ENCODE measurements around the gene ADGRL2. TPM values are rescaled to one million over a fixed set of nuclear protein-coding genes. Genes with fewer than 3 reads are reported as not detected.

Gene ADGRL2
- total RNA-seq, 1 experiment from 2014 or later: 0.20 TPM

GRCh38 chr1:81813691-81814090 lies 13.0 kb downstream of the ADGRL2 start:
- Histone ChIP-seq H3K9me2 (ENCODE audit: insufficient read depth) (no peaks in the 10 kb centered on the region), H3K4me1 (ENCODE audit: control insufficient read depth in 1 of 2, insufficient read depth in 2 of 2, low read length in 2 of 2) (no peaks in the 10 kb centered on the region), H3K4me2 (ENCODE audit: low read length) (no peak overlapping the region), H3K4me3 (replicated peaks in 1 of 2; ENCODE audit: low read depth in 1 of 2, low read length in 2 of 2) (no peak overlapping the region), H4K20me1 (ENCODE audit: insufficient read depth) (no peaks in the 10 kb centered on the region), H3K36me3 (ENCODE audit: control insufficient read depth in 1 of 2, insufficient read depth in 2 of 2, low read length in 2 of 2) (no peaks in the 10 kb centered on the region), H3K27me3 (ENCODE audit: insufficient read depth, low read length) (no peaks in the 10 kb centered on the region), H2AFZ (ENCODE audit: low read depth, low read length, poor library complexity, severe bottlenecking) (no peak overlapping the region), H3K9me3 (ENCODE audit: control insufficient read depth in 1 of 2, insufficient read depth in 1 of 2, low read depth in 1 of 2, low read length in 2 of 2) (no peaks in the 10 kb centered on the region), H3K79me2 (ENCODE audit: insufficient read depth, low read length) (no peaks in the 10 kb centered on the region), H3K9ac (ENCODE audit: low read length) (no peak overlapping the region), H3K27ac (ENCODE audit: low read depth, low read length) (no peak overlapping the region)
- TF ChIP-seq POLR2A (IDR thresholded peaks at IDR 0.05; ENCODE audit: borderline replicate concordance, extremely low read depth, insufficient read depth, insufficient read length) (no peak), MAX (IDR thresholded peaks at IDR 0.05) (no peak), FOSL1 (IDR thresholded peaks at IDR 0.05; ENCODE audit: low read depth) (no peak), YY1 (IDR thresholded peaks at IDR 0.05; ENCODE audit: extremely low read depth, insufficient replicate concordance, low read depth, low read length) (no peak), ELF1 (IDR thresholded peaks at IDR 0.05; ENCODE audit: borderline replicate concordance, low read depth) (no peak), SRF (IDR thresholded peaks at IDR 0.05; ENCODE audit: low read depth) (no peak), EZH2 (IDR thresholded peaks at IDR 0.05) (no peak), POLR2AphosphoS5 (IDR thresholded peaks at IDR 0.05; ENCODE audit: low read depth, low read length) (no peak), EZH2phosphoT487 (IDR thresholded peaks at IDR 0.05; ENCODE audit: borderline replicate concordance) (no peak), EGR1 (IDR thresholded peaks at IDR 0.05; ENCODE audit: low read depth) (no peak), RAD21 (IDR thresholded peaks at IDR 0.05; ENCODE audit: low read depth) (no peak)
- no TSS peak for BruUV-seq (replicated peaks)
- CTCF ChIA-PET: no interaction called here
- intact Hi-C loops (cut with micrococcal nuclease): no loop called here
- RAD21 ChIA-PET (ENCODE audit: low non-redundant PET in 1 of 2, low total read pairs in 2 of 2, uncharacterized antibody in 2 of 2, unreplicated experiment in 2 of 2): no interaction called here
- DNase-seq (ENCODE audit: low read depth, low spot score): no peak
- ATAC-seq: no peak
- POLR2A ChIA-PET: no interaction called here

GRCh38 chr1:81819613-81820012 lies 18.9 kb downstream of the ADGRL2 start:
- H3K4me2 ChIP-seq (ENCODE audit: low read length): no peak overlapping the region
- intact Hi-C loops (cut with micrococcal nuclease): no loop called here
- POLR2A ChIA-PET: no interaction called here

More at GRCh38 chr1:81819613-81820012, 18.9 kb downstream of the ADGRL2 start:
- ChIA-PET CTCF (no interaction called here), RAD21 (ENCODE audit: low non-redundant PET in 1 of 2, low total read pairs in 2 of 2, uncharacterized antibody in 2 of 2, unreplicated experiment in 2 of 2) (no interaction called here)
- TF ChIP-seq SP1 (IDR thresholded peaks at IDR 0.05; ENCODE audit: low read depth): no peak
- TF ChIP-seq CEBPB (IDR thresholded peaks at IDR 0.05; ENCODE audit: low read depth): no peak
- H3K4me1 ChIP-seq (ENCODE audit: control insufficient read depth in 1 of 2, insufficient read depth in 2 of 2, low read length in 2 of 2): no peaks in the 10 kb centered on the region
- no peak overlapping the region for H3K4me3 ChIP-seq (replicated peaks in 1 of 2; ENCODE audit: low read depth in 1 of 2, low read length in 2 of 2)
- no peaks in the 10 kb centered on the region for H3K9me2 ChIP-seq (ENCODE audit: insufficient read depth)
- H2AFZ ChIP-seq (ENCODE audit: low read depth, low read length, poor library complexity, severe bottlenecking): no peak overlapping the region
- ATAC-seq: no peak
- no peak overlapping the region for H3K27ac ChIP-seq (ENCODE audit: low read depth, low read length)
- H3K9me3 ChIP-seq (ENCODE audit: control insufficient read depth in 1 of 2, insufficient read depth in 1 of 2, low read depth in 1 of 2, low read length in 2 of 2): no peaks in the 10 kb centered on the region
- DNase-seq (ENCODE audit: low read depth, low spot score): no peak
- H4K20me1 ChIP-seq (ENCODE audit: insufficient read depth): no peaks in the 10 kb centered on the region
- BruUV-seq (replicated peaks): no TSS peak
- H3K36me3 ChIP-seq (ENCODE audit: control insufficient read depth in 1 of 2, insufficient read depth in 2 of 2, low read length in 2 of 2): no peaks in the 10 kb centered on the region
- no peaks in the 10 kb centered on the region for H3K27me3 ChIP-seq (ENCODE audit: insufficient read depth, low read length)
- no peak overlapping the region for H3K9ac ChIP-seq (ENCODE audit: low read length)
- no peaks in the 10 kb centered on the region for H3K79me2 ChIP-seq (ENCODE audit: insufficient read depth, low read length)
